ENCODE measurements around the gene CASP9. TPM values are rescaled to one million over a fixed set of nuclear protein-coding genes. Genes with fewer than 3 reads are reported as not detected.

Gene CASP9
- total RNA-seq, 4 donors from 2014 or later: 2.6 to 16.0 (median 8.1) TPM

- no peak overlapping the region for H3K4me3 ChIP-seq
- no peaks in the 10 kb centered on the region for H3K9me3 ChIP-seq
- no peaks in the 10 kb centered on the region for H3K36me3 ChIP-seq
- intact Hi-C loops (cut with DNase I; ENCODE audit: low total_unique reads): no loop called here
- H3K27me3 ChIP-seq: no peaks in the 10 kb centered on the region
- H3K4me1 ChIP-seq: no peaks in the 10 kb centered on the region
- no peak overlapping the region for H3K27ac ChIP-seq
- TF ChIP-seq CTCF (IDR thresholded peaks at IDR 0.05): no peak
- TF ChIP-seq POLR2A (IDR thresholded peaks at IDR 0.05): no peak
- DNase-seq: no peak
Measured at GRCh38 chr1:15455522-15455921, 68.5 kb downstream of the CASP9 start.

GRCh38 chr1:15454256-15454655, 69.8 kb downstream of the CASP9 start:
- no peaks in the 10 kb centered on the region for H3K9me3 ChIP-seq
- no peaks in the 10 kb centered on the region for H3K36me3 ChIP-seq
- H3K4me3 ChIP-seq: no peak overlapping the region
- no peak for DNase-seq
- no peak for TF ChIP-seq POLR2A (IDR thresholded peaks at IDR 0.05)
- no peak for TF ChIP-seq CTCF (IDR thresholded peaks at IDR 0.05)
- H3K4me1 ChIP-seq: no peaks in the 10 kb centered on the region
- H3K27ac ChIP-seq: no peak overlapping the region
- no peaks in the 10 kb centered on the region for H3K27me3 ChIP-seq
- intact Hi-C loops (cut with DNase I; ENCODE audit: low total_unique reads): no loop called here

- Histone ChIP-seq H3K27me3 (no peaks in the 10 kb centered on the region), H3K4me3 (no peak overlapping the region), H3K4me1 (no peaks in the 10 kb centered on the region), H3K9me3 (peaks cover 0 to 3% of the 10 kb centered on the region in 2 donors), H3K36me3 (no peaks in the 10 kb centered on the region), H3K27ac (no peak overlapping the region)
- TF ChIP-seq CTCF (IDR thresholded peaks at IDR 0.05): no peak
- TF ChIP-seq POLR2A (IDR thresholded peaks at IDR 0.05): no peak
- intact Hi-C loops (cut with DNase I; ENCODE audit: low total_unique reads): no loop called here
- DNase-seq: no peak
Measured at GRCh38 chr1:15453734-15454133, 70.3 kb downstream of the CASP9 start.

GRCh38 chr1:15452866-15453571, 71.0 kb downstream of the CASP9 start:
- H3K9me3 ChIP-seq: peaks cover 0 to 3% of the 10 kb centered on the region in 2 donors
- H3K27me3 ChIP-seq: no peaks in the 10 kb centered on the region
- no peaks in the 10 kb centered on the region for H3K36me3 ChIP-seq
- intact Hi-C loops (cut with DNase I; ENCODE audit: low total_unique reads): no loop called here
- H3K4me3 ChIP-seq: no peak overlapping the region
- TF ChIP-seq POLR2A (IDR thresholded peaks at IDR 0.05) (no peak), CTCF (IDR thresholded peaks at IDR 0.05) (no peak)
- H3K27ac ChIP-seq: no peak overlapping the region
- no peaks in the 10 kb centered on the region for H3K4me1 ChIP-seq
- DNase-seq: no peak

GRCh38 chr1:15452216-15452615, 71.8 kb downstream of the CASP9 start:
- no peak for TF ChIP-seq POLR2A (IDR thresholded peaks at IDR 0.05)
- TF ChIP-seq CTCF (IDR thresholded peaks at IDR 0.05): no peak
- no peak overlapping the region for H3K27ac ChIP-seq
- intact Hi-C loops (cut with DNase I; ENCODE audit: low total_unique reads): no loop called here
- no peaks in the 10 kb centered on the region for H3K36me3 ChIP-seq
- no peak for DNase-seq
- H3K4me3 ChIP-seq: no peak overlapping the region
- peaks cover 0 to 3% of the 10 kb centered on the region in 2 donors for H3K9me3 ChIP-seq
- no peaks in the 10 kb centered on the region for H3K4me1 ChIP-seq
- no peaks in the 10 kb centered on the region for H3K27me3 ChIP-seq
